CD4-positive, CD25-positive, alpha-beta regulatory T cell (primary cell): ENCODE results near the gene ZNRF3. TPM values are rescaled to one million over a fixed set of nuclear protein-coding genes. Genes with fewer than 3 reads are reported as not detected.
A peak's percentile ranks its signal among the peaks of the same experiment; 100 is the strongest.

ENCODE experiments used
- ATAC-seq, 2 donors: fragments of 150-1000 bp; cut with Tn5 transposase; one replicate each; pipeline ENCODE4 v1.10.0; 2021; ENCODE audit warnings: low read depth in 2 of 2, moderate number of reproducible peaks in 2 of 2, moderate library complexity in 1 of 2
- DNase-seq, 3 donors: peaks; one replicate each; pipeline versions ENCODE4 v3.0.0 to v3.0.0-alpha.2; 2012 to 2022; ENCODE audit warnings: mixed read lengths in 1 of 3
- H3K27ac ChIP-seq: one replicate; pipeline ENCODE4 v1.7.0; 2013; ENCODE audit warnings: mild to moderate bottlenecking, low read length; ENCODE audit not compliant: insufficient read depth, poor library complexity, severe bottlenecking
- H3K27me3 ChIP-seq: one replicate; pipeline ENCODE4 v1.7.0; 2013; ENCODE audit warnings: low read length; ENCODE audit not compliant: control insufficient read depth, insufficient read depth
- H3K36me3 ChIP-seq: one replicate; pipeline ENCODE4 v1.7.0; 2013; ENCODE audit warnings: mild to moderate bottlenecking, low read length, moderate library complexity; ENCODE audit not compliant: control insufficient read depth, insufficient read depth
- H3K4me1 ChIP-seq: 2 replicates; pipeline ENCODE4 v1.7.0; 2013; ENCODE audit warnings: mild to moderate bottlenecking, low read length; ENCODE audit not compliant: insufficient read depth, control insufficient read depth, poor library complexity, severe bottlenecking
- H3K4me3 ChIP-seq: one replicate; pipeline ENCODE4 v1.7.0; 2013; ENCODE audit warnings: low read depth, mild to moderate bottlenecking, low read length, moderate library complexity
- H3K9me3 ChIP-seq, 2 experiments: 1 replicate in 1 of 2; 2 replicates in 1 of 2; pipeline ENCODE4 v1.7.0; 2013; ENCODE audit warnings: low read length in 2 of 2, mild to moderate bottlenecking in 1 of 2, moderate library complexity in 1 of 2; ENCODE audit not compliant: control insufficient read depth in 2 of 2
- H3K27ac Mint-ChIP-seq, 3 donors: one replicate each; pipeline ENCODE4 v1.8.0; 2020 to 2022; ENCODE audit warnings: mild to moderate bottlenecking in 3 of 3, mixed read lengths in 3 of 3, moderate library complexity in 2 of 3
- H3K27me3 Mint-ChIP-seq: one replicate; pipeline ENCODE4 v1.8.0; 2022; ENCODE audit warnings: mild to moderate bottlenecking, mixed read lengths
- H3K36me3 Mint-ChIP-seq: one replicate; pipeline ENCODE4 v1.8.0; 2020; ENCODE audit warnings: mixed read lengths
- H3K4me1 Mint-ChIP-seq, 4 donors: one replicate each; pipeline ENCODE4 v1.8.0; 2020 to 2022; ENCODE audit warnings: mixed read lengths in 4 of 4, mild to moderate bottlenecking in 1 of 4
- H3K4me3 Mint-ChIP-seq, 4 donors: one replicate each; pipeline ENCODE4 v1.8.0; 2020 to 2022; ENCODE audit warnings: mild to moderate bottlenecking in 4 of 4, mixed read lengths in 4 of 4, moderate library complexity in 3 of 4
- H3K9me3 Mint-ChIP-seq, 7 donors: one replicate each; pipeline ENCODE4 v1.8.0; 2020 to 2022; ENCODE audit warnings: mixed read lengths in 7 of 7, mild to moderate bottlenecking in 3 of 7, moderate library complexity in 2 of 7
- polyA plus RNA-seq, 4 donors: library from polyadenylated mRNA; unstranded; fragments of 300-500 nt; fragmentation: Illumina TruSeq; gene quantifications; one replicate each; pipeline ENCODE4 v1.2.3, GENCODE V29; 2021
- total RNA-seq: library from RNA; stranded (reverse); gene quantifications from one replicate; pipeline ENCODE4 v1.2.3, GENCODE V29; 2022

Gene ZNRF3
- total and polyA plus RNA-seq, 5 donors from 2014 or later = 0.06 to 0.35 (median 0.24) TPM

DNA sequence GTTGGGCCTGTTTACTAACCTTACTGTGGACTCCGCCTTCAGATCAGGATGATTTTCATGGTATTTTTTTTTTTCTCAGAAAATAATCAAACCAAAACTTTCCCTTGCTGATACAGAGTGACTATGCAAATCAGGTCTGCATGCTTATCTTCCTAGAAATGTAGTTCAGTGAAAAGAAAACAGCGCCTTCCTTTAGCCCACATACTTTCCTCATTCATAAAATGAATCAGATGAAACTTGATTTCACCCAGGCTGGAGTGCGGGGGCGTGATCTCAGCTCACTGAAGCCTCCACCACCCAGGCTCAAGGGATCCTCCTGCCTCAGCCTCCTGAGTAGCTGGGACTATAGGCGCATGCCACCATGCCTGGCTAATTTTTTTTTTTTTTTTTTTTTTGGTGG lies 26.0 kb downstream of the ZNRF3 start:
- Mint-ChIP-seq H3K9me3 (no peaks in the 10 kb centered on the region), H3K36me3 (no peaks in the 10 kb centered on the region), H3K4me3 (no peak overlapping the region), H3K27ac (peak overlapping the region in 1 of 3 donors; percentile 18), H3K27me3 (peaks cover 16% of the 10 kb centered on the region), H3K4me1 (peaks cover 4 to 21% (median 11%) of the 10 kb centered on the region in 4 donors)
- H3K27ac ChIP-seq = no peak overlapping the region
- no peaks in the 10 kb centered on the region for H3K27me3 ChIP-seq
- H3K4me3 ChIP-seq = no peak overlapping the region
- ATAC-seq (peak; percentile 57 to 76), DNase-seq (peak in 1 of 3 donors; percentile 83)
- no peaks in the 10 kb centered on the region for H3K9me3 ChIP-seq
- H3K36me3 ChIP-seq = no peaks in the 10 kb centered on the region
- no peaks in the 10 kb centered on the region for H3K4me1 ChIP-seq

DNA sequence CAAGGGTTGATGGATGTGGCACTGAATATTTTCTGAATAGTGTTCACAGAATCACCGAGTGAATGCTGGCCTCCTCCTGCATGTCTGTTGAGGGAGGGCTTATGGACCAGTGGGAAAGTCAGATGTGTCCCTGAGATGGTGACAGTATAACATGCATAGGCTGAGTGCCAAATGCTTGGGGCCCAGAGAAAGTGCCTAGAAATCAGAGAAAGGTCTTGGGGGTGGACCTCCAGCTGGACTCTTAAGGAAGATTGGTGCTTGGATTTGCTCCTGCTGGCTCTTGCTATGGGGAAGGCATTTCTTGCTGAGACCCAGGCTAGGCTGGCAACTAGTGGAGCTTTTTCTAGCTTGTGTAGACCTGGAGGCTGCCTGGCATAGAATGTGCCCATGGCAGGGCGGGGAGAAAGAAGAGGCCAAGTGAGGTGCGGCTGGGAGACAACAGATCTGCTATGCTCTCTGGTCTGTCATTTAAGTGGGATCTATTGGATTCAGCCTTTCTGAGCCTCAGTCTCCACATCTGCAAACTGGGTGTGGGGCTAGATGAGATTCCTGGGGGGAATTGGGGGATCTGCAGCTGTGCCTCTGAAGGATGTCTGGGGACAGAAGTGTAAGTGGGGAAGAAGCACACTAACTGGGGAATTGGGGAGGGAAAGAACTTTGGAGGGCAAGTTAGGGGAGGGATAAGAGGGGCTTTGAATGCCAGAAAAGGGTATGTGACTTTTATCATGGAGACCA lies 27.4 kb downstream of the ZNRF3 start:
- H3K36me3 Mint-ChIP-seq = no peaks in the 10 kb centered on the region
- H3K4me1 Mint-ChIP-seq = peaks cover 4 to 21% (median 11%) of the 10 kb centered on the region in 4 donors
- Histone ChIP-seq H3K9me3 (no peaks in the 10 kb centered on the region), H3K4me3 (no peak overlapping the region), H3K36me3 (no peaks in the 10 kb centered on the region), H3K27me3 (no peaks in the 10 kb centered on the region), H3K4me1 (no peaks in the 10 kb centered on the region), H3K27ac (no peak overlapping the region)
- H3K27ac Mint-ChIP-seq = peak overlapping the region in 1 of 3 donors; percentile 30
- H3K9me3 Mint-ChIP-seq = no peaks in the 10 kb centered on the region
- H3K27me3 Mint-ChIP-seq = peaks cover 11% of the 10 kb centered on the region
- ATAC-seq = no peak
- no peak for DNase-seq
- no peak overlapping the region for H3K4me3 Mint-ChIP-seq

DNA sequence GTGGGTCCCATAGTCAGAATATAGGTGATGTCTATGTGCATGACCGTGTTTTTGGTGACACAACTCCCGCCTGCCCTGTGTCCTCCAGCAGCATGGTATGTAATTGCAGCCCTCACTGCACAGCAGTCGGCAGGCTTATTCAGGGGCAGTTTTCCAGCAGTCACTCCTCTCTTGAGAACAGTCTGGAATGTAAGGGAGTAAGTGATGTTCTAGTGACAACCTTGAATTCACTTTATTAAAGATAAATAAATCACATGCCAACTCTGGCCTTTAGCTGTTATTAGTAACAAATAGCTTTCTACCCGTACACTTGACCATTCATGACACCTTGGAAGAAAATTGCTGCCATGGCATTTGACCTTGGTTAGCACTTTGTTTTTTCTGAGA lies 27.9 kb downstream of the ZNRF3 start:
- Mint-ChIP-seq H3K9me3 (no peaks in the 10 kb centered on the region), H3K36me3 (no peaks in the 10 kb centered on the region), H3K27ac (no peak overlapping the region), H3K4me3 (no peak overlapping the region), H3K27me3 (peaks cover 11% of the 10 kb centered on the region), H3K4me1 (peaks cover 4 to 21% (median 11%) of the 10 kb centered on the region in 4 donors)
- H3K4me3 ChIP-seq = no peak overlapping the region
- ATAC-seq (no peak), DNase-seq (no peak)
- no peak overlapping the region for H3K27ac ChIP-seq
- H3K9me3 ChIP-seq = no peaks in the 10 kb centered on the region
- no peaks in the 10 kb centered on the region for H3K4me1 ChIP-seq
- no peaks in the 10 kb centered on the region for H3K36me3 ChIP-seq
- no peaks in the 10 kb centered on the region for H3K27me3 ChIP-seq

DNA sequence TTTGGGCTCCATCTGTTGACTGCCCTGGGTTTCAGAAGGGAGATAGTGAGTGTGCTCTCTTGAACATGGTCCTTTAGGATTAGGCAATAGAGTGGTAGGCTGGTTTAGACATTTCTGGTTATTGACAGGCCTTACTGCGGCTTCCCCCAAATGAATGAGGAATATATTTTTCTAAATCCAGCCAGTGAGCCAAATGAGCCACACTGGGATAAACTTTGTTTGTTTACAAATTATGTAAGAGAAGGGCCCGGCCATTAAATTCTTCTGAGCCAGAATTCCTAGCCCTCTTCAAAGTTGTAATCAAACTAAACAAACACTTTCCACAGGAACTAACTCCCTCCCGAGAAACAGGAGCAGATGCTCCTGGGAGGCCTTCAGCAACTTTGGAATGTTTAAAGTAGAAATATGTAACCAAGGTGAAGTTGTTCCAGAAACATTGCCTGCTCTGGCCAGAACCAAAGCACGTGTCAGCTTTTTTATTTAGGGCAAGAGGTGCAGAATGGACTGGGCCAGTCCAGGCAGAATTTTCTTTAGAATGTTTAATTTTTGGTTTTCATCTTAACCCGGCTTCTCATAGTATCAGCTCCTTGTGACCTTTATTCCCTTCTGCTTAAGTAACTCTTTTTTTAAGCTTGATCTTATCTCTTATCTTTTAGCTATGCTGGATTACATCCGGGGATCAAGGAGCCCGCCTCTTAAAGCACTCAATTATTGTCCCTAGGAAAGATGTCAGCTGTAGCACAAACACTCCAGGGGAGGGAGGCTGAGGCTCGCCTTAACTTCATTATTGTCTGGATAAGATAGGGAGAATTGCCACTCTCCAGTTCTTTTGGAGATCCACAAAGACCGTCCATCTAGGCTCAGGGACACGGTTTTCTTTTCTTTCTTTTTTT lies 28.7 kb downstream of the ZNRF3 start:
- Mint-ChIP-seq H3K4me3 (no peak overlapping the region), H3K27me3 (peaks cover 11% of the 10 kb centered on the region), H3K4me1 (peaks cover 4 to 21% (median 11%) of the 10 kb centered on the region in 4 donors), H3K36me3 (no peaks in the 10 kb centered on the region), H3K27ac (no peak overlapping the region), H3K9me3 (no peaks in the 10 kb centered on the region)
- Histone ChIP-seq H3K27ac (no peak overlapping the region), H3K9me3 (no peaks in the 10 kb centered on the region), H3K27me3 (no peaks in the 10 kb centered on the region), H3K4me3 (no peak overlapping the region), H3K36me3 (no peaks in the 10 kb centered on the region), H3K4me1 (no peaks in the 10 kb centered on the region)
- ATAC-seq (no peak), DNase-seq (no peak)

DNA sequence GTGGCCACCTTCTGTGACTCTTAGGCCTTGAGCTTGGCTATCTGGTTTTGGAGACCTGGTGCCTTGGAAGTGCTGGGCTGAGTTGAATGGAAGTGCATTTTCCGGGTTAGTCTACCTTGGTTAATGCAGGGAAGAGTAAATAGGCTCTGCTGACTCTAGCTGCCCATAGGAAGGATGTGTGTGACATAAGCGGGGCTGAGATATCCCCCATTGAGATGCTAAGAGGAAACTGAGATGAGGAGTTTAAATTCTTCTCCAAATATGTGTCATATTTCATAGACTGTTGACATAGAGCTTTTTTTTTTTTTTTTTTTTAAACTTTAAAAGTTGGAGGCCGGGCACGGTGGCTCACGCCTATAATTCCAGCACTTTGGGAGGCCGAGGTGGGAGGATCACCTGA lies 30.8 kb downstream of the ZNRF3 start:
- peaks cover 4% of the 10 kb centered on the region for H3K27me3 Mint-ChIP-seq

DNA sequence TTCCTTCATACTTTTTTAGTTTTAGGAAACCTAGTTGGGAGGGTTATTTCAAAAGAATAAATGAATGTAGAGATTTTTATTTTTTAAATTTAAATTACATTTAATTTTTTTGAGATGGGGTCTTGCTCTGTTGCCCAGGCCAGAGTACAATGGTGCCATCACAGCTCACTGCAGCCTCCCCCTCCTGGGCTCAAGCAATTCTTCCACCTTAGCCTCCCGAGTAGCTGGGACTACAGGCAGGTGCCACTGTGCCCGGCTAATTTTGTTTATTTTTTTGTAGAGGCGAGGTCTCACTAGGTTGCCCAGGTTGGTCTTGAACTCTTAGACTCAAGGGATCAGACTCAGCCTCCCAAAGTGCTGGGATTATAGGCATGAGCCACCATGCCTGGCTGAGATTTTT lies 32.6 kb downstream of the ZNRF3 start:
- H3K4me3 Mint-ChIP-seq = no peak overlapping the region
- no peak overlapping the region for H3K27ac ChIP-seq
- H3K9me3 ChIP-seq = no peaks in the 10 kb centered on the region
- H3K36me3 Mint-ChIP-seq = no peaks in the 10 kb centered on the region
- H3K27me3 ChIP-seq = no peaks in the 10 kb centered on the region
- no peak overlapping the region for H3K27ac Mint-ChIP-seq
- ATAC-seq = no peak
- peaks cover 0 to 3% (median 1%) of the 10 kb centered on the region in 4 donors for H3K4me1 Mint-ChIP-seq
- DNase-seq = no peak
- no peak overlapping the region for H3K4me3 ChIP-seq
- H3K27me3 Mint-ChIP-seq = peaks cover 4% of the 10 kb centered on the region
- no peaks in the 10 kb centered on the region for H3K36me3 ChIP-seq
- H3K4me1 ChIP-seq = no peaks in the 10 kb centered on the region
- no peaks in the 10 kb centered on the region for H3K9me3 Mint-ChIP-seq

More for the DNA sequence above, 30.8 kb downstream of the ZNRF3 start:
- H3K27ac Mint-ChIP-seq = no peak overlapping the region
- H3K27ac ChIP-seq = no peak overlapping the region
- no peaks in the 10 kb centered on the region for H3K4me1 ChIP-seq
- ATAC-seq (no peak), DNase-seq (no peak)
- H3K4me3 Mint-ChIP-seq = no peak overlapping the region
- no peaks in the 10 kb centered on the region for H3K36me3 Mint-ChIP-seq
- H3K4me1 Mint-ChIP-seq = peaks cover 3 to 8% (median 4%) of the 10 kb centered on the region in 4 donors
- H3K9me3 ChIP-seq = no peaks in the 10 kb centered on the region
- no peaks in the 10 kb centered on the region for H3K36me3 ChIP-seq
- no peaks in the 10 kb centered on the region for H3K27me3 ChIP-seq
- H3K9me3 Mint-ChIP-seq = no peaks in the 10 kb centered on the region
- H3K4me3 ChIP-seq = no peak overlapping the region

DNA sequence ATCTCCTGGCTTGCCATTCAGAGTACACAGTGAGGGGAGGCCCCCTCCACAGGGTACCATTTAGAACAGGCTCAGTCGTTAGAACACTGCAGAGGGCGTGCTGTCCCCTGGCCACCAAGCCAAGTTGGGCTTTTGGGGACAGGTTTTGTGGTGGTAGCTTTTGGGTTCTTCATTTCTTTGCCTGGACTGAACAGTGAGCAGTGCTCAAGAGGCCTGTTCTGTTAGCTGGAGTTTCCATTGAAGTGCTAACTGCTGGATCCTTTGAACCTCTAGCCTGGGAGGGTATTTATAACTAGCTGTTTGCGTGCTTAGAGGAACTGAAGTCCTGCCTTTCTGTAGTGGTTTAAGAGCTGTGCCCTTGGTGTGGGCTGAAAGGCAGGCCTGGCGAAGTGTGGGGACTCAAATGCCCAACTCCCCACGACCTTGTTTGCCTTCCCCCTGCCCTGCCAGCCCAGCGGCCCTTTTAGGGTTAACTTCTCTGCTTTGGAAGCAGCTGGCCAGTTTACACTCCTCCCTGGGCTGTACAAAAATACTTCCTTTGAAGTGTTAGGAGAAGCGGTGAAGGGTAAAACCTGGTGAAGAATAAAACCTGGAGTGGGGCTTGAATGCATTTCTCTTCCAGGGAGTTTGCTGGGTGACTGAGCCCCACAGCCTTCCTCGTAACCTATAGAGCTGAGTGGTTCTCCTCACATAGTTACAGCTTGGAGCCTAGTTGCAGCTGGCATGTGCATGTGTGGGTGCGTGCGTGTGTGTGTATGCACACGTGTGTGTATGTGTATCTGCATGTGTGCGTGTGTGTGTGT lies 34.6 kb downstream of the ZNRF3 start:
- Histone ChIP-seq H3K27me3 (no peaks in the 10 kb centered on the region), H3K27ac (no peak overlapping the region), H3K9me3 (no peaks in the 10 kb centered on the region), H3K36me3 (no peaks in the 10 kb centered on the region), H3K4me3 (no peak overlapping the region), H3K4me1 (no peaks in the 10 kb centered on the region)
- peaks cover 0 to 8% (median 3%) of the 10 kb centered on the region in 4 donors for H3K4me1 Mint-ChIP-seq
- H3K4me3 Mint-ChIP-seq = no peak overlapping the region
- DNase-seq (no peak), ATAC-seq (no peak)
- H3K9me3 Mint-ChIP-seq = no peaks in the 10 kb centered on the region
- no peaks in the 10 kb centered on the region for H3K36me3 Mint-ChIP-seq
- peak overlapping the region in 1 of 3 donors; percentile 65 for H3K27ac Mint-ChIP-seq
- H3K27me3 Mint-ChIP-seq = peaks cover 4% of the 10 kb centered on the region
